Liver (tissue), 3 donors: ENCODE measurements around the gene FETUB.

Experiments
- HNF4A ChIP-seq, 2 donors: conservative IDR thresholded peaks; 2 replicates each; pipeline ENCODE4 v1.6.1; 2016; ENCODE audit warnings: antibody characterized with exemption in 2 of 2, mild to moderate bottlenecking in 2 of 2
- TF ChIP-seq, protein P1 (sequence below): fragments of 150-350 bp; IDR thresholded peaks from 2 replicates; pipeline ENCODE4 v1.5.1; 2017; ENCODE audit warnings: improper control_type of control experiment, low read depth, low read length; ENCODE audit not compliant: missing input control
- donor health status: healthy.
- donor health status: healthy.

DNA sequence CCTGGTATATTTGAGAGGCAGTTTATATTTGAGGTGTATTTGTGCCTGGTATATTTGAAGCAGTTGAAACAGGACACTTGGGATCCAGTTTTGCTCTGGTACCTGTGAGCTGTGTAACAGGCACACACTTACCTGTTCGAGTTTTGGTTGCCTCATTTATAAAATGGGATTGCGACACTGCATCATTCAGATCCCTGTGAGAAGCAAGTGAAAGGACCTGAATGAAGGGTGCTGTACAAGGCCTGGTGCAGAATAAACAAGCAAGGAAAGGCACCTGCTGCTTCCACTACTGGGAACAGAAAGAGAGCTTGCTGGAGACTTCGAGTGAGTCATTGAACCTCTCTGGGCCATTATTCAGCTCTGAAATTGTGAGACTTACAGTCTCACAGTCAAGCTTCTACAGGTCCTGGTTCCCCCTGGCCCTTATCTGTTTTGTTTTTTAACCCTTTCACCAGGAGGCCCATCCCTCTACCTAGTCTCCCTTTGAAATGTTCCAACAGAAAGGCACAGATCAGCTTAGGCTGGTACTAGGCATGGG is 11.5 kb downstream of the FETUB start:
- TF ChIP-seq, protein P1, sequence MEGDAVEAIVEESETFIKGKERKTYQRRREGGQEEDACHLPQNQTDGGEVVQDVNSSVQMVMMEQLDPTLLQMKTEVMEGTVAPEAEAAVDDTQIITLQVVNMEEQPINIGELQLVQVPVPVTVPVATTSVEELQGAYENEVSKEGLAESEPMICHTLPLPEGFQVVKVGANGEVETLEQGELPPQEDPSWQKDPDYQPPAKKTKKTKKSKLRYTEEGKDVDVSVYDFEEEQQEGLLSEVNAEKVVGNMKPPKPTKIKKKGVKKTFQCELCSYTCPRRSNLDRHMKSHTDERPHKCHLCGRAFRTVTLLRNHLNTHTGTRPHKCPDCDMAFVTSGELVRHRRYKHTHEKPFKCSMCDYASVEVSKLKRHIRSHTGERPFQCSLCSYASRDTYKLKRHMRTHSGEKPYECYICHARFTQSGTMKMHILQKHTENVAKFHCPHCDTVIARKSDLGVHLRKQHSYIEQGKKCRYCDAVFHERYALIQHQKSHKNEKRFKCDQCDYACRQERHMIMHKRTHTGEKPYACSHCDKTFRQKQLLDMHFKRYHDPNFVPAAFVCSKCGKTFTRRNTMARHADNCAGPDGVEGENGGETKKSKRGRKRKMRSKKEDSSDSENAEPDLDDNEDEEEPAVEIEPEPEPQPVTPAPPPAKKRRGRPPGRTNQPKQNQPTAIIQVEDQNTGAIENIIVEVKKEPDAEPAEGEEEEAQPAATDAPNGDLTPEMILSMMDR = no peak
- TF ChIP-seq HNF4A (conservative IDR thresholded peaks at IDR 0.05) = no peak
